ENCODE results near the gene SLIT3. TPM values are rescaled to one million over a fixed set of nuclear protein-coding genes. Genes with fewer than 3 reads are reported as not detected.

SLIT3 gene
- total RNA-seq, 3 donors from 2014 or later, result 30.7 to 103 (median 54.1) TPM

GRCh38 chr5:169169783-169170182 lies 131.2 kb downstream of the SLIT3 start:
- intact Hi-C loops (cut with DNase I; ENCODE audit: low total_unique reads), result no loop called here
- no peak for TF ChIP-seq POLR2AphosphoS5 (IDR thresholded peaks at IDR 0.05)
- TF ChIP-seq CTCF (IDR thresholded peaks at IDR 0.05), result no peak
- no peak for TF ChIP-seq POLR2A (IDR thresholded peaks at IDR 0.05)
- H3K4me1 ChIP-seq, result no peaks in the 10 kb centered on the region
- DNase-seq (ENCODE audit: low spot score in 2 of 2), result no peak
- no peaks in the 10 kb centered on the region for H3K9me3 ChIP-seq
- H3K36me3 ChIP-seq, result no peaks in the 10 kb centered on the region
- H3K4me3 ChIP-seq, result no peak overlapping the region
- no peaks in the 10 kb centered on the region for H3K27me3 ChIP-seq
- no peak overlapping the region for H3K27ac ChIP-seq

- no peaks in the 10 kb centered on the region for H3K36me3 ChIP-seq
- H3K9me3 ChIP-seq, result no peaks in the 10 kb centered on the region
- TF ChIP-seq POLR2A (IDR thresholded peaks at IDR 0.05), result no peak
- TF ChIP-seq POLR2AphosphoS5 (IDR thresholded peaks at IDR 0.05), result no peak
- no peak for TF ChIP-seq CTCF (IDR thresholded peaks at IDR 0.05)
- no peak overlapping the region for H3K4me3 ChIP-seq
- no peaks in the 10 kb centered on the region for H3K4me1 ChIP-seq
- DNase-seq (ENCODE audit: low spot score in 2 of 2), result no peak
- no peak overlapping the region for H3K27ac ChIP-seq
- H3K27me3 ChIP-seq, result no peaks in the 10 kb centered on the region
- intact Hi-C loops (cut with DNase I; ENCODE audit: low total_unique reads), result no loop called here
Measured at GRCh38 chr5:169168280-169168679, 132.7 kb downstream of the SLIT3 start.

GRCh38 chr5:169166078-169166477 lies 134.9 kb downstream of the SLIT3 start:
- TF ChIP-seq POLR2AphosphoS5 (IDR thresholded peaks at IDR 0.05), result no peak
- no peak for TF ChIP-seq CTCF (IDR thresholded peaks at IDR 0.05)
- TF ChIP-seq POLR2A (IDR thresholded peaks at IDR 0.05), result no peak
- H3K27me3 ChIP-seq, result no peaks in the 10 kb centered on the region
- DNase-seq (ENCODE audit: low spot score in 2 of 2), result no peak
- no peak overlapping the region for H3K4me3 ChIP-seq
- peak overlapping the region; percentile 16 to 56 for H3K27ac ChIP-seq
- no peaks in the 10 kb centered on the region for H3K36me3 ChIP-seq
- intact Hi-C loops (cut with DNase I; ENCODE audit: low total_unique reads), result no loop called here
- H3K4me1 ChIP-seq, result peaks cover 0 to 1% of the 10 kb centered on the region in 2 donors
- no peaks in the 10 kb centered on the region for H3K9me3 ChIP-seq

- peak overlapping the region; percentile 56 to 68 for H3K27ac ChIP-seq
- DNase-seq (ENCODE audit: low spot score in 2 of 2), result no peak
- no peak overlapping the region for H3K4me3 ChIP-seq
- peaks cover 0 to 8% of the 10 kb centered on the region in 2 donors for H3K4me1 ChIP-seq
- no peaks in the 10 kb centered on the region for H3K9me3 ChIP-seq
- intact Hi-C loops (cut with DNase I; ENCODE audit: low total_unique reads), result no loop called here
- no peaks in the 10 kb centered on the region for H3K36me3 ChIP-seq
- H3K27me3 ChIP-seq, result no peaks in the 10 kb centered on the region
- no peak for TF ChIP-seq POLR2A (IDR thresholded peaks at IDR 0.05)
- TF ChIP-seq CTCF (IDR thresholded peaks at IDR 0.05), result no peak
- TF ChIP-seq POLR2AphosphoS5 (IDR thresholded peaks at IDR 0.05), result no peak
Measured at GRCh38 chr5:169165052-169165451, 135.9 kb downstream of the SLIT3 start.

- Histone ChIP-seq H3K27ac (peak overlapping the region; percentile 59 to 68), H3K36me3 (no peaks in the 10 kb centered on the region), H3K4me1 (peaks cover 0 to 8% of the 10 kb centered on the region in 2 donors), H3K27me3 (no peaks in the 10 kb centered on the region), H3K4me3 (no peak overlapping the region), H3K9me3 (peaks cover 0 to under 1% of the 10 kb centered on the region in 2 donors)
- DNase-seq (ENCODE audit: low spot score in 2 of 2), result peak; percentile 61 to 89
- intact Hi-C loops (cut with DNase I; ENCODE audit: low total_unique reads), result no loop called here
- TF ChIP-seq POLR2A (IDR thresholded peaks at IDR 0.05), result no peak
- TF ChIP-seq CTCF (IDR thresholded peaks at IDR 0.05), result no peak
- TF ChIP-seq POLR2AphosphoS5 (IDR thresholded peaks at IDR 0.05), result peak in 2 of 3 donors; percentile 14 to 20
Measured at GRCh38 chr5:169164481-169164925, 136.4 kb downstream of the SLIT3 start.

Measured in breast epithelium (tissue), 4 donors.